Colonic mucosa (tissue), 4 donors: ENCODE measurements around the gene SLC35A4. TPM values are rescaled to one million over a fixed set of nuclear protein-coding genes. Genes with fewer than 3 reads are reported as not detected.
"Not testable (repeated sequence)": the region's sequence is repeated elsewhere in the genome, so short reads cannot be mapped to it uniquely, and the experiment has no call there.

Experiments used
- DNase-seq: peaks from one replicate; pipeline ENCODE4 v3.0.0-alpha.2; 2020
- H3K27ac ChIP-seq: fragments of 200-600 bp; one replicate; pipeline ENCODE4 v1.8.0; 2021
- H3K27me3 ChIP-seq: fragments of 200-600 bp; one replicate; pipeline ENCODE4 v1.8.0; 2021
- H3K36me3 ChIP-seq: fragments of 200-600 bp; one replicate; pipeline ENCODE4 v1.8.0; 2021
- H3K4me1 ChIP-seq: fragments of 200-600 bp; one replicate; pipeline ENCODE4 v1.8.0; 2021; ENCODE audit warnings: mild to moderate bottlenecking
- H3K4me3 ChIP-seq: fragments of 200-600 bp; one replicate; pipeline ENCODE4 v1.8.0; 2021
- H3K9ac ChIP-seq, 2 donors: one replicate each; pipeline ENCODE4 v1.7.0; 2013; ENCODE audit warnings: control low read depth in 2 of 2, low read depth in 2 of 2, low read length in 2 of 2
- H3K9me3 ChIP-seq: fragments of 200-600 bp; one replicate; pipeline ENCODE4 v1.8.0; 2021
- intact Hi-C: fragments of 100-400 bp; cut with DNase I; formaldehyde crosslinking; loops from one replicate; pipeline ENCODE4 v1.14.1; 2022
- total RNA-seq, 2 donors: library from RNA; stranded (reverse); fragmentation: NEBNext Ultra II Directional in 1 of 2; extraction: Animal tissue kit (Norgen Biotek cat#: 25700) in 1 of 2; gene quantifications; one replicate each; pipeline ENCODE4 v1.2.1, GENCODE V29; 2021
- TF ChIP-seq, protein P1 (sequence below): fragments of 200-600 bp; IDR thresholded peaks from one replicate; pipeline ENCODE4 v1.8.0; 2022; ENCODE audit warnings: antibody characterized with exemption, mild to moderate bottlenecking
- donor health status: healthy.
- donor health status: DM: no; HTN: no; CAD: no.
- donor health status: DM: no; HTN: no; CAD: no.

SLC35A4 gene
- total RNA-seq, 2 donors from 2014 or later: 78.1 to 129 TPM

DNA sequence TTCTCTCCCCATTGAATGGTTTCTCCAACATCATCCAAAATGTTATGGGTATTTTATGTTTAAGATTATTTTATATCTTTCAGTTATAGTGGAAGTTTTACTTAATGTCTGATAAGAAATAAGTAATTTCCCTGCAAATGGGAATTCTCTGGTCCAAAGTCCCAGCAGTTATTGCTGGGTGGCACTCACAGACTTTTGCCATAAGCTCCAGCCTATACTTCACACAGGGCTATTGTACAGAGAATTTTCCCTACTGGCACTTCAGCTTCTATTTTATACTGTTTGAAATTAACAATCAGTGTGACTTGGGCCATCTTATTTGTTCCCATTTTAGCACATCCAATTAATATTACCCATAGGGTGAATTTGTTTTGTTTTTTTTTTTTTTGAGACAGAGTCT, 35.5 kb downstream of the SLC35A4 start:
- Histone ChIP-seq H3K36me3 (no peaks in the 10 kb centered on the region), H3K4me3 (no peak overlapping the region), H3K4me1 (no peaks in the 10 kb centered on the region), H3K9ac (no peak overlapping the region), H3K9me3 (no peaks in the 10 kb centered on the region), H3K27ac (no peak overlapping the region), H3K27me3 (no peaks in the 10 kb centered on the region)
- DNase-seq: no peak
- TF ChIP-seq, protein P1, sequence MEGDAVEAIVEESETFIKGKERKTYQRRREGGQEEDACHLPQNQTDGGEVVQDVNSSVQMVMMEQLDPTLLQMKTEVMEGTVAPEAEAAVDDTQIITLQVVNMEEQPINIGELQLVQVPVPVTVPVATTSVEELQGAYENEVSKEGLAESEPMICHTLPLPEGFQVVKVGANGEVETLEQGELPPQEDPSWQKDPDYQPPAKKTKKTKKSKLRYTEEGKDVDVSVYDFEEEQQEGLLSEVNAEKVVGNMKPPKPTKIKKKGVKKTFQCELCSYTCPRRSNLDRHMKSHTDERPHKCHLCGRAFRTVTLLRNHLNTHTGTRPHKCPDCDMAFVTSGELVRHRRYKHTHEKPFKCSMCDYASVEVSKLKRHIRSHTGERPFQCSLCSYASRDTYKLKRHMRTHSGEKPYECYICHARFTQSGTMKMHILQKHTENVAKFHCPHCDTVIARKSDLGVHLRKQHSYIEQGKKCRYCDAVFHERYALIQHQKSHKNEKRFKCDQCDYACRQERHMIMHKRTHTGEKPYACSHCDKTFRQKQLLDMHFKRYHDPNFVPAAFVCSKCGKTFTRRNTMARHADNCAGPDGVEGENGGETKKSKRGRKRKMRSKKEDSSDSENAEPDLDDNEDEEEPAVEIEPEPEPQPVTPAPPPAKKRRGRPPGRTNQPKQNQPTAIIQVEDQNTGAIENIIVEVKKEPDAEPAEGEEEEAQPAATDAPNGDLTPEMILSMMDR: no peak
- intact Hi-C loops: no loop called here

DNA sequence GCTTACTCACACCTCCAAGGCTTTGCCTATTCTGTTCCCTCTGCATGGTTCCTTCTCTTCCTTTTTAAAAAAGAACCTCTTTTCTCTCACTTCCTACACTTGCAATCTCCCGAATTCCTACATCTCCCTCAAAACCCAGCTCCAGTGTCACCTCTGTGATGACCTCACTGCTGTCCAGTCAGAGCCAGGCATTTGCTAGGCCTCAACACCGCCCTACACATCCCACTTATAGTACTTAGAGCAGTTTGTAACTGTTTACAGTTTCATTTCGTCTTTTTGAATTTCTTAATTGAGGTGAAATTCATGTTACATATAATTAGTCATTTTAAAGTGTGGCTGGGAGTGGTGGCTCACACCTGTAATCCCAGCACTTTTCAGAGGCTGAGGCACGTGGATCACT, 37.5 kb downstream of the SLC35A4 start:
- no peaks in the 10 kb centered on the region for H3K9me3 ChIP-seq
- no peaks in the 10 kb centered on the region for H3K4me1 ChIP-seq
- H3K4me3 ChIP-seq: no peak overlapping the region
- H3K9ac ChIP-seq: no peak overlapping the region
- no peaks in the 10 kb centered on the region for H3K27me3 ChIP-seq
- no peak for DNase-seq
- intact Hi-C loops: no loop called here
- H3K36me3 ChIP-seq: no peaks in the 10 kb centered on the region
- peak overlapping the region; percentile 20 for H3K27ac ChIP-seq
- TF ChIP-seq, protein P1: no peak

DNA sequence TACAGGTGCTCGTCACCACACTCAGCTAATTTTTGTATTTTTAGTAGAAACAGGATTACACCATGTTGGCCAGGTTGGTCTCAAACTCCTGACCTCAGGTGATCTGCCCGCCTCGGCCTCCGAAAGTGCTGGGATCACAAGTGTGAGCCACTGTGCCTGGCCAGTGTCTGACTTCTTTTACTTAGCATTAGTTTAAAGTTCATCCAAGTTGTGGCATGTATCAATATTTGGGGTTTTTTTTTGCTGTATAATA, 38.7 kb downstream of the SLC35A4 start:
- H3K27ac ChIP-seq, H3K9me3 ChIP-seq, DNase-seq, H3K9ac ChIP-seq, H3K4me3 ChIP-seq, intact Hi-C loops, H3K36me3 ChIP-seq, H3K4me1 ChIP-seq, H3K27me3 ChIP-seq: not testable (repeated sequence)

DNA sequence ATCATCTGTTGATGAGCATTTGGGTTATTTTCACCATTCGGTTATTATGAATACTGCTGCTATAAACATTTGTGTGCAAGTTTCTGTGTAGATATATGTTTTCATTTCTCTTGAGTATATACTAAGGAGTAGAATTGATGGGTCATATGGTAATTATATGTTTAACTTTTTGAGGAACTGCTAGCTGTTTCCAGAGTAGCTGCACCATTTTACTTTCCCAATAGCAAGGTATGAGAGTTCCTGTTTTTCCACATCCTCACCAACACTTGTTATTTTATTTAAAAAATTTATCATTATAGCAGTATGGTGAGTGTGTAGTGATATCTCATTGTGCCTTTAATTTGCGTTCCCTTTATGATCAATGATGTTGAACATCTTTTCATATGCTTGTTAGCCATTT, 39.1 kb downstream of the SLC35A4 start:
- Histone ChIP-seq H3K4me3 (no peak overlapping the region), H3K9me3 (no peaks in the 10 kb centered on the region), H3K9ac (no peak overlapping the region), H3K27ac (no peak overlapping the region), H3K27me3 (no peaks in the 10 kb centered on the region), H3K4me1 (no peaks in the 10 kb centered on the region), H3K36me3 (no peaks in the 10 kb centered on the region)
- no peak for DNase-seq
- TF ChIP-seq, protein P1: no peak
- intact Hi-C loops: no loop called here

DNA sequence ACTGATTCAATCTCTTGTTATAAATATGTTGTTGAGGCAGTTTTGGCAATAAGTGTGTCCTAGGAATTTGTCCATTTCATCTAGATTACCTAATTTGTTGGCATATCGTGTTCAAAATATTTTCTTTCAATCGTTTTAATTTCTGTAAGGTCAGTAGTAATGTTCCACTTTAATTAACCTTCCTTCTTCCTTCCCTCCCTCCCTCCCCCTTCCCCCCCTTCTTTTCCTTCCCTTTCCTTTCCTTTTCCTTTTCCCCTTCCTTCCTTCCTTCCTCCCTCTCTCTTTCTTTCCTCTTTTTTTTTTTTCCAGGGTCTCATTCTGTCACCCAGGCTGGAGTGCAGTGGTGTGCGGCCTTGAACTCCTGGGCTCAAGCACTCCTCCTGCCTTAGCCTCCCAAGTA, 41.3 kb downstream of the SLC35A4 start:
- H3K36me3 ChIP-seq: no peaks in the 10 kb centered on the region
- intact Hi-C loops: no loop called here
- no peak overlapping the region for H3K9ac ChIP-seq

DNA sequence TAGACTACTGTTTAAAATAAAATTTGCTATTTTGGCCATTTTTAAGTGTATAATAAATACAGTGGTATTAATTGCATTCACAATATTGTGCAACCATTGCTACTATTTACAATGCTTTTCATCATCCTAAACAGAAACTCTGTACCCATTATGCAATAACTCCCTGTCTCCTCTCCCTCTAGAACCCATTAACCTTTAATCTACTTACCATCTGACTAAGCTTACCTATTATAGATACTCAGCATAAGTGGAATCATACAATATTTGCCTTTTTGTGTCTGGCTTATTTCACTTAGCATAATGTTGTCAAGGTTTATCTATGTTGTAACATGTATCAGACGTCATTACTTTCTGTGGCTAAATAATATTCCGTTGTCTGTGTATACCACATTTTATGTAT, 42.4 kb downstream of the SLC35A4 start:
- H3K27ac ChIP-seq: no peak overlapping the region
- intact Hi-C loops: no loop called here
- H3K36me3 ChIP-seq: no peaks in the 10 kb centered on the region
- DNase-seq: no peak
- H3K4me1 ChIP-seq: peaks cover 6% of the 10 kb centered on the region
- TF ChIP-seq, protein P1: no peak
- no peak overlapping the region for H3K9ac ChIP-seq
- no peaks in the 10 kb centered on the region for H3K9me3 ChIP-seq
- H3K27me3 ChIP-seq: no peaks in the 10 kb centered on the region
- H3K4me3 ChIP-seq: no peak overlapping the region

More for the DNA sequence above, 41.3 kb downstream of the SLC35A4 start:
- no peak for DNase-seq
- peaks cover 6% of the 10 kb centered on the region for H3K4me1 ChIP-seq
- TF ChIP-seq, protein P1: no peak
- H3K9me3 ChIP-seq: no peaks in the 10 kb centered on the region
- no peaks in the 10 kb centered on the region for H3K27me3 ChIP-seq
- H3K27ac ChIP-seq: no peak overlapping the region
- no peak overlapping the region for H3K4me3 ChIP-seq
